ENCODE measurements around the gene MS4A7. TPM values are rescaled to one million over a fixed set of nuclear protein-coding genes. Genes with fewer than 3 reads are reported as not detected.

The MS4A7 gene
- polyA plus RNA-seq, 2 of the 4 experiments (the other 2 are of a cell fraction), result not detected

DNA sequence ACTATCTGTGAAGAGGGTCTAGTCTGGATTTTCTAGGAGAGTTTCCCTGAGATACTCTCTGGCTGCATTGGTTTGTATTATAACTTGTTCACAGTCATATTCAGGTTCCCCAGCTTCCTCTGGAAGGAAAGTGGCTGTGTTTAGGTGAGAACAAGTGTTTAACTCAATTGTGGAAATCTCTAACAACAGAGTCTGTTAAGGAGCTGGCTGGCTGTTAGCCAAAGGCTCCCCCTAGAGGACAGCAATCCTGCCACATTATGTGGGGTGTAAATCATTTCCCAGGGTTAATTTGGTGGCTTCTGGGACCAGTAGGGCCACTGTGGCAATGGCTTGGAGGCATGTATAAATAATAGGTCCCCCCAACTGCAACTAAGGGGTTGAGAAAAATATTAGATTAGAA lies 32.8 kb upstream of the MS4A7 start:
- CTCF ChIA-PET, result interaction anchor here (0.7 to 3.3 kb wide), 4 partner anchors 9 to 411 kb away, joined by 3 to 18 read pairs (median 4); partner anchors contain the start of gene MS4A15
- peak in 1 of 2 experiments; percentile 6 for DNase-seq (ENCODE audit: low read depth in 1 of 2, low spot score in 1 of 2)
- no peak overlapping the region for H3K4me3 ChIP-seq
- no peaks in the 10 kb centered on the region for H3K9me3 ChIP-seq
- no peak for FAIRE-seq
- POLR2A ChIA-PET, result no interaction called here
- TF ChIP-seq SREBF2 (IDR thresholded peaks at IDR 0.05), result no peak
- no peak for TF ChIP-seq RAD21 (conservative IDR thresholded peaks at IDR 0.05 in 1 of 2, IDR thresholded peaks at IDR 0.05 in 1 of 2)
- no peak for TF ChIP-seq KDM1A (IDR thresholded peaks at IDR 0.05; ENCODE audit: low read depth)
- no peak for TF ChIP-seq MAZ (IDR thresholded peaks at IDR 0.05; ENCODE audit: borderline replicate concordance, low read depth, low read length)
- no peak for TF ChIP-seq JUN (IDR thresholded peaks at IDR 0.05)
- no peak for TF ChIP-seq CHD2 (IDR thresholded peaks at IDR 0.05; ENCODE audit: low read length, partially characterized antibody)
- no peak for TF ChIP-seq CBX2 (IDR thresholded peaks at IDR 0.05; ENCODE audit: borderline replicate concordance, low read depth)
- TF ChIP-seq, protein P1, sequence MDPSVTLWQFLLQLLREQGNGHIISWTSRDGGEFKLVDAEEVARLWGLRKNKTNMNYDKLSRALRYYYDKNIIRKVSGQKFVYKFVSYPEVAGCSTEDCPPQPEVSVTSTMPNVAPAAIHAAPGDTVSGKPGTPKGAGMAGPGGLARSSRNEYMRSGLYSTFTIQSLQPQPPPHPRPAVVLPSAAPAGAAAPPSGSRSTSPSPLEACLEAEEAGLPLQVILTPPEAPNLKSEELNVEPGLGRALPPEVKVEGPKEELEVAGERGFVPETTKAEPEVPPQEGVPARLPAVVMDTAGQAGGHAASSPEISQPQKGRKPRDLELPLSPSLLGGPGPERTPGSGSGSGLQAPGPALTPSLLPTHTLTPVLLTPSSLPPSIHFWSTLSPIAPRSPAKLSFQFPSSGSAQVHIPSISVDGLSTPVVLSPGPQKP (IDR thresholded peaks at IDR 0.05; ENCODE audit: low read depth, low read length), result no peak
- TF ChIP-seq MYC (IDR thresholded peaks at IDR 0.05; ENCODE audit: borderline replicate concordance, low read length), result no peak
- ATAC-seq, result peak in 1 of 2 experiments; percentile 51; a peak in 1 of 6 replicates
- no peak overlapping the region for H3K27ac ChIP-seq
- no peak overlapping the region for H3K4me2 ChIP-seq
- no peaks in the 10 kb centered on the region for H3K4me1 ChIP-seq

- POLR2A ChIA-PET, result no interaction called here
- H3K4me2 ChIP-seq, result no peak overlapping the region
- no peaks in the 10 kb centered on the region for H3K9me3 ChIP-seq
- no peak overlapping the region for H3K27ac ChIP-seq
- no peak overlapping the region for H3K4me3 ChIP-seq
- 6% methylated on average over 2 of the region's 2 CpGs for WGBS (ENCODE audit: missing lambda C conversion rate)
- DNase-seq (ENCODE audit: low read depth in 1 of 2, low spot score in 1 of 2) (no peak), ATAC-seq (no peak), FAIRE-seq (no peak)
- no peaks in the 10 kb centered on the region for H3K4me1 ChIP-seq
- TF ChIP-seq TP53 (CRISPR knock-in tag; IDR thresholded peaks at IDR 0.05) (no peak), POLR2A (IDR thresholded peaks at IDR 0.05; ENCODE audit: low read length) (no peak), KDM5A (IDR thresholded peaks at IDR 0.05) (no peak), CHD2 (IDR thresholded peaks at IDR 0.05; ENCODE audit: low read length, partially characterized antibody) (no peak), MAZ (IDR thresholded peaks at IDR 0.05; ENCODE audit: borderline replicate concordance, low read depth, low read length) (no peak), SMC3 (IDR thresholded peaks at IDR 0.05) (no peak), ZNF302 (CRISPR knock-in tag; IDR thresholded peaks at IDR 0.05) (no peak), MAFK (IDR thresholded peaks at IDR 0.05; ENCODE audit: partially characterized antibody) (no peak), GATA3 (IDR thresholded peaks at IDR 0.05; ENCODE audit: borderline replicate concordance) (no peak), ZSCAN20 (CRISPR knock-in tag; IDR thresholded peaks at IDR 0.05) (no peak), HES2 (IDR thresholded peaks at IDR 0.05) (no peak), HMGXB4 (CRISPR knock-in tag; IDR thresholded peaks at IDR 0.05; ENCODE audit: borderline replicate concordance) (no peak), KDM1A (IDR thresholded peaks at IDR 0.05; ENCODE audit: low read depth) (no peak), EHF (CRISPR knock-in tag; IDR thresholded peaks at IDR 0.05) (no peak), CHD4 (IDR thresholded peaks at IDR 0.05; ENCODE audit: borderline replicate concordance) (no peak), TFCP2L1 (CRISPR knock-in tag; IDR thresholded peaks at IDR 0.05) (no peak), HOXA7 (CRISPR knock-in tag; IDR thresholded peaks at IDR 0.05) (no peak), HOXB5 (CRISPR knock-in tag; IDR thresholded peaks at IDR 0.05) (no peak)
- TF ChIP-seq, protein P2, sequence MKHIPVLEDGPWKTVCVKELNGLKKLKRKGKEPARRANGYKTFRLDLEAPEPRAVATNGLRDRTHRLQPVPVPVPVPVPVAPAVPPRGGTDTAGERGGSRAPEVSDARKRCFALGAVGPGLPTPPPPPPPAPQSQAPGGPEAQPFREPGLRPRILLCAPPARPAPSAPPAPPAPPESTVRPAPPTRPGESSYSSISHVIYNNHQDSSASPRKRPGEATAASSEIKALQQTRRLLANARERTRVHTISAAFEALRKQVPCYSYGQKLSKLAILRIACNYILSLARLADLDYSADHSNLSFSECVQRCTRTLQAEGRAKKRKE (CRISPR knock-in tag; IDR thresholded peaks at IDR 0.05; ENCODE audit: low read depth), result no peak
- CTCF ChIA-PET, result interaction anchor here (3.0 kb wide), 1 partner anchor 16 kb away, joined by 14 read pairs; no protein-coding TSS in a partner anchor
Observed at GRCh38 chr11:60347084-60347797, 31.1 kb upstream of the MS4A7 start.
